GM12878 (cell line): ENCODE measurements around the gene OSGEPL1. TPM values are rescaled to one million over a fixed set of nuclear protein-coding genes. Genes with fewer than 3 reads are reported as not detected.

Source experiments
- ATAC-seq: fragments of 200-7000 bp; cut with Tn5 transposase; 3 replicates; pipeline ENCODE4 v1.9.1; 2020; ENCODE audit warnings: mild to moderate bottlenecking, moderate library complexity
- BruUV-seq: library from RNA; stranded (reverse); fragments of 400-500 nt; replicated peaks from 2 replicates; lab custom pipeline; 2021; lab: Mats Ljungman, UMichigan
- CTCF ChIA-PET: fragments of 300-600 bp; sonication (Branson Sonifier 250); formaldehyde crosslinking; extraction: SDS; loops from one replicate; lab custom pipeline; 2021; ENCODE audit warnings: inconsistent platforms; lab: Yijun Ruan, JAX
- POLR2A ChIA-PET: fragments of 350-600 bp; formaldehyde crosslinking; extraction: SDS; loops from one replicate; lab custom pipeline; 2021; ENCODE audit warnings: inconsistent platforms; lab: Charles Lee
- RAD21 ChIA-PET: fragments of 300-600 bp; sonication (Branson Sonifier 250); formaldehyde crosslinking; loops from one replicate; lab custom pipeline; 2023; ENCODE audit warnings: antibody characterized with exemption; ENCODE audit not compliant: unreplicated experiment; lab: Charles Lee
- SMC1A ChIA-PET: fragments of 300-600 bp; sonication (Branson Sonifier 250); formaldehyde crosslinking; loops from one replicate; lab custom pipeline; 2023; ENCODE audit not compliant: unreplicated experiment, uncharacterized antibody; lab: Charles Lee
- DNase-seq: peaks from one replicate; pipeline ENCODE4 v3.0.0-alpha.2; 2011; ENCODE audit warnings: low read depth, low spot score
- FAIRE-seq: peaks from 3 replicates; lab custom pipeline; 2011; peaks lifted over from hg19 to GRCh38; lab: Jason Lieb, UNC
- H2AFZ ChIP-seq: 2 replicates; pipeline ENCODE4 v1.6.0; 2011; ENCODE audit warnings: low read depth, low read length, control low read depth; ENCODE audit not compliant: control insufficient read depth
- H3K27ac ChIP-seq: 2 replicates; pipeline ENCODE4 v1.5.1; 2011; ENCODE audit warnings: control low read depth; ENCODE audit not compliant: control insufficient read depth, insufficient read depth
- H3K27me3 ChIP-seq, 2 experiments: replicated peaks in 1 of 2; 2 replicates each; pipeline versions ENCODE4 v1.6.0 to v1.6.1; 2011; ENCODE audit warnings: low read length in 1 of 2; ENCODE audit not compliant: control insufficient read depth in 2 of 2, insufficient read depth in 2 of 2
- H3K36me3 ChIP-seq, 2 experiments: 2 replicates each; pipeline ENCODE4 v1.5.1; 2011; ENCODE audit warnings: low read length in 1 of 2; ENCODE audit not compliant: control insufficient read depth in 2 of 2, insufficient read depth in 2 of 2
- H3K4me1 ChIP-seq: 2 replicates; pipeline ENCODE4 v1.6.1; 2011; ENCODE audit warnings: mild to moderate bottlenecking, low read length, moderate library complexity, mixed read lengths; ENCODE audit not compliant: control insufficient read depth, insufficient read depth
- H3K4me2 ChIP-seq: 2 replicates; pipeline ENCODE4 v1.6.0; 2011; ENCODE audit warnings: control low read depth; ENCODE audit not compliant: control insufficient read depth, insufficient read depth
- H3K4me3 ChIP-seq: fragments of 200-600 bp; sonication (generic); 2 replicates; pipeline ENCODE4 v1.5.1; 2016
- H3K79me2 ChIP-seq: 2 replicates; pipeline ENCODE4 v1.6.0; 2011; ENCODE audit warnings: low read length; ENCODE audit not compliant: control insufficient read depth, insufficient read depth
- H3K9ac ChIP-seq: 2 replicates; pipeline ENCODE4 v1.8.0; 2011; ENCODE audit warnings: low read length, control low read depth, mixed read lengths; ENCODE audit not compliant: control insufficient read depth, insufficient read depth
- H3K9me3 ChIP-seq: replicated peaks from 3 replicates; pipeline ENCODE4 v1.5.1; 2011; ENCODE audit warnings: mild to moderate bottlenecking, low read length; ENCODE audit not compliant: control insufficient read depth, insufficient read depth
- H4K20me1 ChIP-seq: 2 replicates; pipeline ENCODE4 v1.6.0; 2011; ENCODE audit not compliant: control insufficient read depth, insufficient read depth
- KDM1A ChIP-seq: fragments of 200-600 bp; sonication (generic); IDR thresholded peaks from 2 replicates; pipeline ENCODE4 v1.6.1; 2016; ENCODE audit warnings: borderline replicate concordance
- MYB ChIP-seq: fragments of 150-350 bp; IDR thresholded peaks from 2 replicates; pipeline ENCODE4 v1.6.1; 2014; ENCODE audit warnings: mild to moderate bottlenecking, low read depth, low read length, borderline replicate concordance
- NFYB ChIP-seq: IDR thresholded peaks from 2 replicates; pipeline ENCODE4 v1.6.1; 2011; ENCODE audit warnings: low read depth, mild to moderate bottlenecking, low read length, improper control_type of control experiment, moderate library complexity; ENCODE audit not compliant: insufficient read depth
- REST ChIP-seq: IDR thresholded peaks from 2 replicates; pipeline ENCODE4 v1.6.1; 2012; ENCODE audit warnings: mild to moderate bottlenecking, low read depth, low read length
- SUPT20H ChIP-seq: IDR thresholded peaks from 2 replicates; pipeline ENCODE4 v1.6.1; 2011; ENCODE audit warnings: low read depth, mild to moderate bottlenecking, low read length, moderate library complexity, borderline replicate concordance; ENCODE audit not compliant: control insufficient read depth
- ZNF687 ChIP-seq: fragments of 450-650 bp; IDR thresholded peaks from 2 replicates; pipeline ENCODE4 v1.6.1; 2017; ENCODE audit warnings: mild to moderate bottlenecking, moderate library complexity
- ZSCAN29 ChIP-seq: fragments of 450-650 bp; IDR thresholded peaks from 2 replicates; pipeline ENCODE4 v1.6.1; 2017; ENCODE audit warnings: mild to moderate bottlenecking, moderate library complexity
- ZZZ3 ChIP-seq: IDR thresholded peaks from 2 replicates; pipeline ENCODE4 v1.6.1; 2011; ENCODE audit warnings: low read depth; ENCODE audit not compliant: control insufficient read depth, insufficient read length
- WGBS: methylation state at CpG from one replicate; pipeline ENCODE4 v1.1.6; 2016; ENCODE audit warnings: low lambda C conversion rate; ENCODE audit not compliant: insufficient replicate concordance, insufficient coverage; ENCODE audit errors: missing lambda C conversion rate; 5-methylcytosine and 5-hydroxymethylcytosine counted together
- in situ Hi-C: fragments of 300-500 bp; cut with MboI; formaldehyde crosslinking; loops from 9 replicates; pipeline ENCODE4 v1.14.3; 2018; ENCODE audit warnings: mixed read lengths
- intact Hi-C: fragments of 100-400 bp; cut with micrococcal nuclease; formaldehyde crosslinking; loops from one replicate; pipeline ENCODE4 v1.14.2; 2022; ENCODE audit not compliant: unreplicated experiment
- polyA plus RNA-seq, 11 experiments: library from polyadenylated mRNA; depleted of rRNA in 4 of 11; unstranded in 6 of 11; stranded (reverse) in 5 of 11; fragments of >200 nt; fragmentation: Nextera tagmentation in 4 of 11; fragmentation: Illumina TruSeq in 1 of 11; extraction: Ambion mirVana in 4 of 11; extraction: Trizol in 1 of 11; gene quantifications; 1 replicate in 1 of 11; 2 replicates in 10 of 11; pipeline versions ENCODE4 v1.2.1 to v1.2.3, GENCODE V29; 2011 to 2016; ENCODE audit warnings: inconsistent platforms in 2 of 11, missing spikeins in 2 of 11, low read depth in 1 of 11
- total RNA-seq, 4 experiments: library from RNA; depleted of rRNA in 3 of 4; stranded (reverse); fragments of >200 nt in 3 of 4; fragmentation: Illumina TruSeq in 1 of 4; extraction: Trizol in 1 of 4; gene quantifications; 2 replicates each; pipeline versions ENCODE4 v1.2.1 to v1.2.3, GENCODE V29; 2013 to 2021

The OSGEPL1 gene
- total and polyA plus RNA-seq, 10 of the 15 experiments (the other 5 are each of a cell fraction or from before 2014, with no cell fraction given): 6.7 to 18.0 (median 9.4) TPM

- no peak overlapping the region for H3K9ac ChIP-seq
- WGBS: 100% methylated on average over 1 of the region's 1 CpG
- TF ChIP-seq NFYB (no peak), MYB (no peak), KDM1A (no peak), REST (no peak), ZNF687 (no peak), ZZZ3 (no peak), SUPT20H (no peak), ZSCAN29 (no peak)
- no peaks in the 10 kb centered on the region for H3K4me1 ChIP-seq
- intact Hi-C loops: no loop called here
- CTCF ChIA-PET: no interaction called here
- FAIRE-seq: no peak
- no peak for ATAC-seq
- no peak for DNase-seq
- in situ Hi-C loops: no loop called here
- H3K4me2 ChIP-seq: no peak overlapping the region
- H3K27me3 ChIP-seq: no peaks in the 10 kb centered on the region
- no peaks in the 10 kb centered on the region for H3K79me2 ChIP-seq
- no peak overlapping the region for H3K27ac ChIP-seq
- SMC1A ChIA-PET: no interaction called here
- H3K36me3 ChIP-seq: no peaks in the 10 kb centered on the region
- no peak overlapping the region for H2AFZ ChIP-seq
- RAD21 ChIA-PET: no interaction called here
- POLR2A ChIA-PET: no interaction called here
- H3K4me3 ChIP-seq: no peak overlapping the region
- no peaks in the 10 kb centered on the region for H4K20me1 ChIP-seq
- BruUV-seq: no TSS peak
- no peaks in the 10 kb centered on the region for H3K9me3 ChIP-seq
These were observed 36.3 kb downstream of the OSGEPL1 start for GRCh38 chr2:189726271-189726670.
